NCI-H187 treated with DMSO at 0.1 percent for 48 hours (cell line): ENCODE results near the gene LDLRAD4.

ENCODE experiments used
- DNase-seq: peaks from one replicate; lab custom pipeline; 2025; lab: John Stamatoyannopoulos, UW

The LDLRAD4 gene

DNA sequence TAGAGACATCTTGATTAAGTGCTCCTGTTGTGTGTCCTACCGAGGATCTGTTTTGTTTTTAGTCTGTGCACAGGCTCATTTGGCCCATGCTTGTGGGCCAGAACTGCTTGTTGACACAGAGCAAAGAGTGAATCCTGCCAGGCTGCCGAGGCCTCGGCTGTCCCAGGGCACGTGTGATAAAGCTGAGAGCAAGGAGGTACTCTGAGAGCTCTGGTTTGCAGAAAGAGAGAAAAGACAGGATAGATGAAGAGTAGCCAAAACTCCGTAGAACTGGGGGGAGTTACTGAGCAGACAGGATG lies 332.7 kb downstream of the LDLRAD4 start:
- no peak for DNase-seq

DNA sequence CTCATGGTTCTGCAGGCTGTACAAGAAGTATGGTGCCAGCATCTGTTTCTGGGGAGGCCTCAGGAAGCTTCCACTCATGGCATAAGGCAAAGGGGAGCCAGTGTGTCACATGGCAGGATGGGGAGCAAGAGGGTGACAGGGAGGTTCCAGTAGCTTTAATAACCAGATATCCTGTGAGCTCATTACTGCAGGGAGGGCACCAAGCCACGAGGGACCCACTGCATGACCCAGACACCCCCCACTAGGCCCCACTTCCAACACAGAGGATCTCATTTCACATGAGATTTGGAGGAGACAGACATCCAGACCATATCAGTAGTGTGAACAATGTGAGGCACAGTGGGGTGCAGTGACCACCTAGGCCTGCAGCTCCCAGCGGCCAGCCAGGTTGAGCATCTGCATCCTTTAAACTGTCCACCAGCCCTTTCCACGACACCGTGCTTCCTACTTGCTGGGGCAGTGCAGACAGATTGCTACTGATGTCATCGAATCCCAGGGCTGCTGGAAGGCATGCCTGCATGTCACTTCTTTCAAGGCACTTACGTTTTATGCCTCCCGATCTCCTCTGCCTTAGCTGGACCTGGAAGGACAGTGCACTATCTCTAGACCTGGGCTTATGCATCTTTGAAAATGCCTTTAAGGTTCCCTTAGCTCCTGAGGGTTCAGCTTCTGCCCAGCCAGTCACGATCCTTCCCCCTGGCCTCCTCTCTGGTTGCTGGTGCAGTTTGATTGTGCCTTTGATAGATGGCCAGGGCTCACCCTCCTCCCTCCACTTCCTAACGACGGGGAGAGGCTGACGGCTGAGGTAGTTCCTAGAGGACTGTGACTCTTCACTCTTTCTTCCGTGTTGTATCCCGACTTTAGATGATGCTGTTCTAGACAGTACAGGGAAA lies 333.5 kb downstream of the LDLRAD4 start:
- DNase-seq: no peak

DNA sequence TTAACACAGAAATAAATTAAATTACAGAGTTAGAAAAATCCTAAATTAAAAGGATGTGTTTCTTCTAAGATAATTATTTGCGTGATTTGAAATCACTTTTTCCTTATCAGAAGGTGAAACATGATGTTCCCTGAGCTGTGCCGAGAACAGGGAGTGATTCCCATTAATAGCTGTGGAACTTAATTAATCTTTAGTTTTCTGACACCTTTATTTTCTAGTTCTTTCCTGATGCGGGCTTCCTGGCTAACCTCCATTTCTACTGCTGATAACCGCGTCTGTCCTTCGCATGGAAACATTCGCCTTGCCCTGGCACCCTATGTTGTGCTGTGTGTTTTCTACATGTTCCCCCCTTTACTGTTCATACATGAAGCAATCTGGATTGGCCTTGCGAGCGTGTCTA lies 334.9 kb downstream of the LDLRAD4 start:
- no peak for DNase-seq

DNA sequence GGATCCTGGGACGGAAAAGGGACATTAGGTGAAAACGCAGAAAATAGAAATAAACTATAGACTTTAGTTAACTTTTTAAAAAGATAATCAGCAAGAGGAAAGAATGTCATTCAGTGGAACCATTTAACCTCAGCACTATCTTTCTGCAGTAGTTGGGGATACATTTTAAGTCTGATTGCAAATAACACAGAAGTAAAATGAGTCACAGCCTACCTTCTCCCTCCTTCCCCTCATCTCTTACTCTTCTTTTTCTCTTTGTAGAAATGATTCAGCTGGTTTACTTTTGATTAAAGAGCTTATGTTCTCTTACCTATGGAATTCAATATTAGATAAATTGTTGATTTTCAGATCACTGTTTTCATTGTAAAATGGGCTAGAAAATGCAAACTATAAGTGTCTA lies 336.6 kb downstream of the LDLRAD4 start:
- no peak for DNase-seq

DNA sequence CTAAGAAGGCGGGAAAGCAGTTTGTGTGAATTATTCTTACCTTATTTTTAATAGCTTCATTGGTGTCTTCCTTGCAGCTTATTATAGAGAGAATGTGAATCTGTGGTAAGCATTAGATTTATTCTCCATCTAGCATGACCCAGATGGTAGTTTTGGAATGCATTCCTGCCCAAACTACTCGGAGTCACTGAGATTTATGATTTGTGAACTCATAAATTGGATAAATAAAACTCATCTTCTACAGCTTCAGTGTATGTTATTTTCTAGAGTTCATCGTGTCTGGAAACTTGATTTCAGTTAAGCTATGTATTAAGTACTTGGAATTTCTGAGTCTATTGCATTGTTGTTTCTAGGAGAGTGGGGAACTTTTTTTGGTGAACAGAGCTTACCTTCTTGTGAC lies 337.3 kb downstream of the LDLRAD4 start:
- DNase-seq: no peak

DNA sequence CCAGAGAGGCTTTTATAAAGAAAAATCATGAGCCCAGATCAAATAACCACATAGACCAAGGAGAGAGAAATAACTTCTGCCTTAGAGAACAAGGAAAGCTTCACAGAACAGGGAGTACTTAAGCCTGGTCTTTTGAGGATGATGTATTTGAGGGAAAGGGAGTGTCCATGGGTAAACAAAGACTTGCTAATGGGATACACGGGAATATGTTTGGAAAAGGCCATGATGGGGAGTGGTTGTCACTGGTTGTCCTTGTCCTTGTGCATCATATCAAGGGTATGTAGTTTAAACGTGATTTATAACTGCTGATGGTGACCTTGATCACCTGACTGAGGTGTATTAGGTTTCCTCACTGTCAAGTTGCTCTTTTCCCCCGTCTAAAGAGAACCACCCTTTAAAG lies 337.9 kb downstream of the LDLRAD4 start:
- DNase-seq: peak; percentile 44

DNA sequence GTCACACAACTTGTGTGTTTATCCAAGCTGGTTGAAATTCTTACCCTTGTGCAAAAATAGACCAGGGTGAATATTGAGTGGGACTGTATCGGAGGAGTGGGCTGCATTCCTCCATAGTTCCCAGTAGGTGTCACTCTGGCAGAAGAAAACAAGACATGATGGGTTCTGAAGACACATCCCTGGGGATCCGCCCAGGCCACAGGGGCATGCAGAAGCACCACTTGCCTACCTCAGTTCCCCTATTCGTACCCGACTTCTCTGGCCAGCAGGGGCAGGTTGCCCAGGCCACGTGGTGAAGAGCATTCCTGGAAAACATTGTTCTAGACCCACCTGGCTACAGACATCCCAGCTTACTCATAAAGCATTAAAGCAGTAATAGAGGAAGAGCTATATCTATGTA lies 339.6 kb downstream of the LDLRAD4 start:
- DNase-seq: no peak

DNA sequence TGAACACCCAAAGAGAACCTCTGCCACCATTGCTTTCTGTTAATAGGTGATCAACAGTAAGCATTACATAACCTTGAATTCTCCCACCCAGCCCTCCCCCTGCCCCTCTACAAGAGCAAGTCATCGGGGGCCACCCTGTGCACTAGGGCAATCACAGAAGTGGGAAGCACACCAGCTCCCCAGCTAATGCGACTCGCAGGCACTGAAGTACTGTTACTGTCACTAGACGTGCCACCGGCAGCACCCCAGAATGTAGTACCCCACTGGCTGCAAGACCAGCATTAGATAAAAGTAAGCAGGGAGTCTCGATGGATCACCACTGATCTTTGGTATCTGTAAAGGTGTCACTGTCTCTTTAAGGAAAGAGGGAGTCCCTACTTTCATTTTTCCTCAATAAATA lies 340.2 kb downstream of the LDLRAD4 start:
- DNase-seq: no peak

DNA sequence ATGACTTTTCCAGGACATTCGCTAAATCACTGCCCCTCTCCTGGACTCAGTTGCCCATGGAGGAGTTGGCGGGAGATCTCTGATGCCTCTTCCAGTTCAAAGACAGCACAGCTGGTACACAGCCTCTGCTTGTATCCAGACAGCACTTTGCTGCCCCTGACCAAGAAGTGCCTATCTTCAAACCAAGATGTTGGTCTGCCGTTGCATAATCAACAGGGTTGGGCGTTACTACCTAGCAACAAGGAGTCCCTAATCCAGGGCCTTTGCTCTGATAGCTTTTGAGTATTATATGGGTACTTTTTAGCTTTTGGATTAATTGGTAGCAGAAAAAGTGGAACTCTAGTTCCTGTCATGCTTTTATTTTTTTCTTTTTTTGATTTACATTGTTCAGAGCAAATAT lies 341.2 kb downstream of the LDLRAD4 start:
- DNase-seq: no peak

DNA sequence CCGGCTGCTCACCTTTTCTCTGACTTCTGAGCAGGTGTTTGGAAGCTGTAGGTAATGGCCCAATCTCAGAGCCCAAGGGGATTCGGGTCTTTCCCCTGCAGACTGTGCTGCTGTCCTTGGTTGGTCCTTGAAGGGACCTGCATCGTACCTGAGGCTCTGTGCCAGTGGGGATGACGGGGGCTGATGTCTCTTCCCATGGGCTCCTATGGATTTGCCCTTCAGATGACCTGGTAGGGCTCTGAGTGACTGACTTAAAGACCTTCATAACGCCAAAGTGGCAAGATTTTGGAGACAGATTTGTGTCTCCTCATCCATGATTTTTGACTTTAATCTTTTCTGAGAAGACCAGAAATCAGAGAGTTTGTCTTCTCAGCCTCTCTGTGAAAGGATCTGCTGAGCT lies 341.7 kb downstream of the LDLRAD4 start:
- no peak for DNase-seq

DNA sequence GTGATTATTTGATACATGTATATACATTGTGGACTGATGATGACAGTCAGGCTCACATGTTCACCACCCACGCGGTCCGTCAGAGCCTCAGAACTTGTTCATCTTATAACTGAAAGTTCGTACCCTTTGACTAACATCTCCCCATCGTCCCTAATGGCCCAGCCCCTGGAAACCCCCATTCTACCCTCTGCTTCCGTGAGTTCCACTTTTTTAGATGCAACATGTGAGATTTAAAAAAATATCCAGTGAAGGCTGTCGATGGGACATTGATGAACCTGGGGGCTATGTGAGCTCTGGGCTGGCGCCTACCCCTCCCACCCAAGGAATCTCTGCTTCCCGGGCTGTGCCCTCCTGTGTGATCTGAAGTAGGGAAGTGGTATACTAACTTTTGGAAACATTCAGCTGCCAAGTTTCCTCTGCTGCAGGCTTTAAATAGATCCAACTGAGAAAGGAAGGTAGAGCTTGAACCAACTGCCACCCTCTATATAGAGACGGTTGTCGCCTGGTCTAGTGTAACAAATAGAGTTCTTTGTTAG lies 344.0 kb downstream of the LDLRAD4 start:
- DNase-seq: no peak

DNA sequence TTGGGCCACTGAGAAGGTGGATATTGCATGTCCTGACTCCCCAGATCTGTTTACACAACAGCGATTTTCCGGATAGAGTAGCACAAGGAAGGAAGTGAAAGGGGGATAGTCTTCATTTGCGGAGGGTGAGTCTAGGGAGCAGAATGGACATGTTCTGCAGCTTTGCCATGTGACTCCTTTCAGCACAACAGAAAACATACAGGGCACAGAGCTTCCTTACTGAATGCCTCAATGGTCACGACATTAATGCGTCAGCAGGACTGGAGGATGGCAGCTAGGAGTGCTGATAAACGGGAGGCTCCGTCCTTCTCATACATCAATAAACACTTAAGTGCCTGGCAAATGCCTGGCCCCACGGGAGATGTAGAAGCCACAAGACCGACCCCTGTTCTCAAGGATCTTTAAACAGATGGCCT lies 344.8 kb downstream of the LDLRAD4 start:
- no peak for DNase-seq

DNA sequence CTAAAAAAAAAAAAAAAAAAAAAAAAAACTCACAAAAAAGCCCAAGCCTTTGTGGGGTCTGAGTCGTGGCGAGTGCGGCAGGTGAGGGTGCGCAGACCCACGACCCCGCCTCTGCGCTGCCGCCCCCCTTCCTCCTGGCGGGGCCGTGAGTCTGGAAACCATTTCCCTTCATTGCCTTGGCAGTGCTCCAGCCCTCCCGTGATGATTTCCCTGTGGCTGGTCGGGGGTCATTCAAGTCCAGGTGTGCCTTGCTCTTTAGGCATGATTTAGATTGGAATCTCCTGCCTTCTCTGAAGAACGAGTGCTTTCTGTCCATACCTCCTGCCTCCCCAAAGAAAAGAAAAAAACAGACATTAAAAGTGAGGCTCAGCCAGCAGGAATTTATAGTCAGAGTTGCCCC lies 346.0 kb downstream of the LDLRAD4 start:
- DNase-seq: peak; percentile 24

DNA sequence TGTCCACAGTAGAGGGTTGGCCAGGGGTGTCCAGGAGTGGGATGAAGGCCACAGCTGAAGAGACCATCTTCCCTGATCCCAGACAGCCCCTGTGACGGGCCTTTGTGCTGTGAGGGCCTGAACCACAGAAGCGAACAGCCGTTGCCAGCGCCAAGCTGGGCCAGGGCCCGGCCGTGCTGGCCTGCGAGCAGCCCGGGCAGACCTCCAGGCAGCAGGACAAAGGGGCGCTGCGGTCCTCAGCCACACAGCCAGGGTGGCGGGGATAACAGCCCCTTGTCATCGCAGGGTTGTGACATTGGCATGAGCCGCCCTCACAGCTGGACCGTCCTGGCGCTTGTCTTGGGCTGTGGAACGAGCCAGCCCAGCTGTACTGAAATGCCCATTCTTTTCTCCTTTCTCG lies 346.7 kb downstream of the LDLRAD4 start:
- no peak for DNase-seq

DNA sequence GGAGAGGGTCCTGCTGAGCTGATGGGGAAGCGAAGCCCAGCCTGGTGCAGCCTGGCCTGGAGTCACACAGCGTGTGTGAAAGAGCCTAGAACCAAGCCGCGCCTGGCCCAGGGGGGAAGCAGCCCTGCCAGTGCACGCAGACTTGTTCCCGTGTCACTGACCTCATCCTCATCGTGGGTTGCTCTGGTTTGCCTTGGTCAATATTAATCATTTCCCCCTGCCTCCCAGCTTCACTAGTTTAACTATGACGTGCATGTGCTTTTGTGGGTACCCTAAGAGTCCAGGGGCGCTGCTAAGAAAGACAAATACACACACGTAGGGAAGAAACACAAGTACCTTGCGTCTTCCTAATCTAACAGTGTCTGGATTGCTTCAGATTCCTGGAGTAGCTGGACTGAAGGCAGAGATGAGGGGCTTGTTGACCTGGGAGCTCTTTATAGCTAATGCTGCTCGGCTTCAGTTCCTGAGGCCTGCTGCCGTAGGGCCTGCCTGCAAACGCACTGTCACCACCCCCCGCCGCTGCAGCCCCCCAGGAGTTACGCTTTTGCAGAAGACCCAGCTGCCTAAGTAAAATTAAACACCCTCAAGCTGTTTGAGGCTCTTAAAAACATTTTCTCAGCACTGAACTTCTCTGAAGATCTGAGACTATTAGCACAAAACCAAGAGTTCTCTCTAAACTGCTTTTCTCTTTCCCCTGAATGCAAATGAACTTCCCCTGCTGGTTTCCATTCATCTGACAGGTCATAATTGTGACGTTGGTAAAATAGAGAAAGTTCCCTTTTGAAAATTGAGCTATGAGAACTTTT lies 348.6 kb downstream of the LDLRAD4 start:
- DNase-seq: no peak

DNA sequence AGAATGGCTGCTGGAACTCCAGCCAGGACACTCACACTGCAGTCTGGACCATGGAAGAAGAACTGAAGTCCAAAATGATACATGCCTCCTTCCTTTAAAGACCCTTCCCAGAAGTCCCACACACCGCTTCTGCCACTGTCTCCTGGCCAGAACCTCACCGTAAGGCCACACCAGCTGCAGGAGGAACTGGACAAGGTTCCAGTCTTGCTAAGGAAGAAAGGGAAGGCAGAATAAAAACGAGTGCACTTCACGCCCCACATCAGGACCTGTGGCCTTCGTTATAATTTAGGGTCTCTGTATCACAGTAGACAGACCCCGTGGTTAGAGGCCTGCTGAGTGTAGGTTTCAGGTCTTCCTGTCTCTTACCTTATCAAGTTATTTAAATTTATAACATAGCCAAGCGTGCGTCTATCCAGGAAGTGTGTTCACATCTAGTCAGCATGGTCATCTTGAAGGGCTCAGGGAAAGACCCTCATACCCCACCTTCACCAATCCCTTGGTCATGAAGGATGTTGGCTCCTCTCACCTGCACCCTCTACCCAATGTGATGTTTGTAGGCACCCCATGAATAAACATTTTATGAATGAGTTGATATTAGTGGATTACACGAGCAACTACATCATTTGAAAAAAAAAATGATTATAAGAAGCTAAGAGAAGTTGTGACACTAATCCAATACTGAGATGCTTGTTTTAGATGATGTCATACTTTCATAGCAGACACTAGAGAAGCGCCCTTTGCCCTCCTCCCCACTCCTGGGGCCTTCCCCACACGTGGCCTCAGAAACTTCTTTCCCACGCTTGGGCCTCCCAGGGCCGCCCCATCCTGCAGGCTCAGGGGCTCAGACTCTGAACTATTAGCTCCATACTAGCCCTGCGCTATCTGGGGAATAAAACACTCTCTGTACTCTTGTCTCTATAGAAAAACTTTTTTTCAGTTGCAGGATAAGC lies 350.2 kb downstream of the LDLRAD4 start:
- DNase-seq: no peak

DNA sequence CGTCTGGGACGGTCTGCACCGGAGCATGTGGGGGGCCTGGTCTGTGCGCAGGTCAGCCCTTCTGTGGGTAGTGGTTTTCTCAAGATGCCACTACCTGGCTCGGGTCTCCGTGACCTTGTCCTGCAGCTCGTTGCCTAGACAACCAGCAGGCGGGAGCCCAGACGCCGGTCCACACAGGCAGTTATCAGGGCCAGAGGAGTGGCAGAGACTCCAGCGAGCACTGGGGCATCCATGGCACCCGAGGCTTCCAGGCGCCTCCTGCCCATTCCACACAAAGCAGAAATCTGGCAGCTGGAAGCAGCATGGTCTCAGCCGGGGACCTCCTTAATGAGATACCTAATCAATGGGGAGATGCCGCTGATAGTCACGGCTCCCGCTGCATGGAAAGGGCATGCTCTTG lies 351.7 kb downstream of the LDLRAD4 start:
- no peak for DNase-seq

DNA sequence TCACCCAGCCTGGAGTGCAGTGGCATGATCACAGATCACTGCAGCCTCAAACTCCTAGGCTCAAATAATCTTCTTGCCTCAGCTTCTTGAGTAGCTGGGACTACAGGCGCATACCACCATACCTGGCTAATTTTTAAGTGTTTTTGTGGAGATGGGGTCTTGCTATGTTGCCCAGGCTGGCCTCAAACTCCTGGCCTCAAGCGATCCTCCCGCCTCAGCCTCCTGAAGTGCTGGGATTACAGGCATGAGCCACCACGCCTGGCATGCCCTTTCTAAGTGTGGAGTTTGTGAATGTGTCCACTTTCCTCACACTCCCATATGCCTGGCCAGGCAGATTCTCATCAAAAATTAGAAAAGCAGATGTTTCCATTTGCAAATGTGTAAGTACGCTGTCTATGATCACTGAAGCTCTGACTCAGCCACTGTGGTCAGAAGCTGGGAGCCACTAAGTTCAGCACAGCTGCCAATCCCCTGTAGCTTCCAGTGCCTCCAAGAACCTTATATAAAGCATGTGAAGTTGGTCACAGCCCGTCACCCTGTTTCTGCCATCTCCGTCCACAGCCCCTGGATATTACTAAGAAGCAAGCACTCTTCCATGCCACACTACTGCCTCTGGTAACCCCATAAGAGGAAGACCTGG lies 352.4 kb downstream of the LDLRAD4 start:
- no peak for DNase-seq

DNA sequence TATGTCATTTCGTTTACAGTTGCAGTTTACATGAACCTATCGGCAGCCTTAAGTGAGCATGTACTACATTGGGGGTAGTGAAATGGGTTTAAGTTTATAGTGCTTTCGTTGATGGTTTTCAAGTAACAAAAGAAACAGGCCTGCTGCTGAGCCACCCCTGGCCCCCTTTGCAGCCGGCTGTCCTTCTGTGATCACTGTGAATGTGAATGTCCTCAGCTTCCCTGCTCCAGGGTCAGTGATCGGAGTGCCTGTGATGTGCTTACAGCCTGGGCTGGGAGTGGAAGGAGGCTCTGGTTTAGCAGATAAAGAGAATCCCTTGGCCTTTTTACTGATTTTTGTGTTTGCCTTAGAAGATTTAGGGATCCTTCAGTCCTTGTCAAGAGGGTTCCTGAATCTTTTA lies 353.6 kb downstream of the LDLRAD4 start:
- DNase-seq: no peak

DNA sequence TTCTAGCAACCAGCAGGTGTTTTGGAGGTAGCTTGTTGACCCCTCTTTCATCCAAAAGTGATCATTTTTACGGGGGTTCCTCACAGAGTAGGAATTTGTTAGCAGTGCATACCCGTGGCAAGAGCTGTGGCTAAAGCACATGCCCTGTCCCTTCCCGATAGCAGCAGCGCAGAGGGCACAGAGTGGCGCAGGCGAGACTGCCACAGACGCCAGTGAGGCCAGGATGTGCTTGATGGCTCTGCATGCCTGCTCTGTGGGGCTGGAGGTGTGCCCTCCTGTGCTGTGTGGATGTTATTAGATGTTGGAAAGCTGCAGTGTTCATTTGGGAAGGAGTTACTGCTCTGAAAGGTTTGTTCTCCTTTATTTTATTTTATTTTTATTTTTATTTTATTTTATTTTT lies 354.2 kb downstream of the LDLRAD4 start:
- no peak for DNase-seq

DNA sequence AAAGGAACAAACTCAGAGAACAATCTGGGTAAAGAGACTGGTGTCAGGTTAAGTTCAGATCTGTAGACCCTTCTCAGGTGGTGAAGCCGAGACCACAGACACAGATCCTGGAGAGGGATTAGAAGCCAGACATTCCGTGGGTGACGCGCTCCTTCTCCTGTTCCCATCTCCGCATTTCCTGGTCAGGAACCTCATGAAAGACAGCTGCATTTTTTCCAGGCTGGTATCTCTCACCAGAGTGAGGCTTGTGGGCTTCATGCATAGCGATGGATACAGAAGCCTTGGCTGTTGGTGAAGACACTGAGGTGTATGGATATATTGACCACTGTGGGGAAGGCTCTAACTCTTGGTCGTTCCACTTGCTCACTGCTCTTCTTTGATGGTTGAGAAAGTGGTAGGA lies 355.2 kb downstream of the LDLRAD4 start:
- DNase-seq: no peak

DNA sequence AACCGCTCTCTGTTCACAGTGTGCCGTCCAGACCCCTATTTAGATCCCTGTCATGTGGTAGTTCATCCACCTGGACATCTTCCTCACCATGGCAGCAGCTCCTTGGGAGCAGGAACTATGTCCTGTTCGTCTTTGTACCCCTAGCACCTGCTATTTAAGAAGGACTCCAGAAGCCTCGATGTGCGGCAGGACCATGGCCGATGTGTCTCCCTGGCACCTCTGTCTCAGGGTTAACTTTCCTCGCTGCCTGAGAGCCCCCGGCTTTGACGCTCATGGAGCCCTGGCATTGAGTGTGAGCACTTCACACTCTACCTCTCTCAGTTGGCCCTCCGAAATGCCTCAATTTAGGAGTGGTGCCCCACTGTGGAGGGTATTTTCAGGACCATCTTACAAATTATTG lies 355.8 kb downstream of the LDLRAD4 start:
- DNase-seq: no peak
